SK-N-SH treated with all-trans-retinoic acid at 6 μM for 48 hours (cell line): ENCODE results near the gene PLAGL2.

ENCODE experiments used
- ATAC-seq: fragments of 200-7000 bp; cut with Tn5 transposase; 3 replicates; pipeline ENCODE4 v1.9.1; 2020; ENCODE audit warnings: mild to moderate bottlenecking, moderate library complexity
- ARNTL ChIP-seq: fragments of 450-650 bp; formaldehyde crosslinking; IDR thresholded peaks from 2 replicates; pipeline ENCODE4 v1.5.0; 2020; ENCODE audit warnings: low read depth, mild to moderate bottlenecking, moderate library complexity, borderline replicate concordance
- BACH2 ChIP-seq: fragments of 250-450 bp; sonication (Bioruptor Pico); IDR thresholded peaks from 2 replicates; pipeline ENCODE4 v1.9.0; 2021; ENCODE audit warnings: mild to moderate bottlenecking, borderline replicate concordance
- CREB5 ChIP-seq: fragments of 250-450 bp; sonication (Bioruptor Pico); IDR thresholded peaks from 2 replicates; pipeline ENCODE4 v1.5.1; 2020; ENCODE audit warnings: low read depth, mild to moderate bottlenecking, moderate library complexity
- CSDC2 ChIP-seq: fragments of 250-450 bp; sonication (Bioruptor Pico); IDR thresholded peaks from 2 replicates; pipeline ENCODE4 v1.5.0; 2020; ENCODE audit warnings: mild to moderate bottlenecking, moderate library complexity
- ESRRG ChIP-seq: fragments of 250-450 bp; sonication (Bioruptor Pico); IDR thresholded peaks from 2 replicates; pipeline ENCODE4 v1.6.1; 2021; ENCODE audit warnings: mild to moderate bottlenecking
- GLIS3 ChIP-seq: fragments of 250-450 bp; sonication (Bioruptor Pico); IDR thresholded peaks from 2 replicates; pipeline ENCODE4 v1.5.0; 2020; ENCODE audit warnings: mild to moderate bottlenecking, moderate library complexity
- OSR1 ChIP-seq: fragments of 250-450 bp; sonication (Bioruptor Pico); IDR thresholded peaks from 2 replicates; pipeline ENCODE4 v1.8.0; 2022; ENCODE audit warnings: moderate library complexity, mild to moderate bottlenecking, inconsistent platforms
- PATZ1 ChIP-seq: fragments of 250-450 bp; sonication (Bioruptor Pico); IDR thresholded peaks from 2 replicates; pipeline ENCODE4 v1.8.0; 2020; ENCODE audit warnings: mild to moderate bottlenecking, moderate library complexity, borderline replicate concordance
- POU6F1 ChIP-seq: fragments of 250-450 bp; sonication (Bioruptor Pico); IDR thresholded peaks from 2 replicates; pipeline ENCODE4 v1.8.0; 2021; ENCODE audit warnings: low read depth, mild to moderate bottlenecking, moderate library complexity, borderline replicate concordance
- PPARA ChIP-seq: fragments of 250-450 bp; sonication (Bioruptor Pico); IDR thresholded peaks from 2 replicates; pipeline ENCODE4 v1.5.0; 2020; ENCODE audit warnings: mild to moderate bottlenecking, borderline replicate concordance
- RARB ChIP-seq: fragments of 250-450 bp; sonication (Bioruptor Pico); IDR thresholded peaks from 2 replicates; pipeline ENCODE4 v1.8.0; 2021; ENCODE audit warnings: mild to moderate bottlenecking, moderate library complexity
- SNAI2 ChIP-seq: fragments of 250-450 bp; sonication (Bioruptor Pico); IDR thresholded peaks from 2 replicates; pipeline ENCODE4 v1.5.0; 2020; ENCODE audit warnings: mild to moderate bottlenecking, moderate library complexity
- TCF4 ChIP-seq: fragments of 250-450 bp; sonication (Bioruptor Pico); IDR thresholded peaks from 2 replicates; pipeline ENCODE4 v1.8.0; 2021; ENCODE audit warnings: mild to moderate bottlenecking, moderate library complexity, borderline replicate concordance
- TOX ChIP-seq: fragments of 250-450 bp; sonication (Bioruptor Pico); IDR thresholded peaks from 2 replicates; pipeline ENCODE4 v1.8.0; 2021; ENCODE audit warnings: mild to moderate bottlenecking, moderate library complexity, borderline replicate concordance
- TSHZ2 ChIP-seq: fragments of 250-450 bp; sonication (Bioruptor Pico); IDR thresholded peaks from 2 replicates; pipeline ENCODE4 v1.5.0; 2020; ENCODE audit warnings: mild to moderate bottlenecking, moderate library complexity
- ZC3H10 ChIP-seq: fragments of 250-450 bp; sonication (Bioruptor Pico); IDR thresholded peaks from 2 replicates; pipeline ENCODE4 v1.5.1; 2021; ENCODE audit warnings: mild to moderate bottlenecking, moderate library complexity
- ZFP3 ChIP-seq: fragments of 250-450 bp; sonication (Bioruptor Pico); IDR thresholded peaks from 2 replicates; pipeline ENCODE4 v1.5.0; 2020; ENCODE audit warnings: mild to moderate bottlenecking, moderate library complexity
- ZFP30 ChIP-seq: fragments of 450-650 bp; formaldehyde crosslinking; IDR thresholded peaks from 2 replicates; pipeline ENCODE4 v1.5.0; 2022; ENCODE audit warnings: mild to moderate bottlenecking, moderate library complexity
- ZNF565 ChIP-seq: fragments of 450-650 bp; formaldehyde crosslinking; conservative IDR thresholded peaks from 2 replicates; pipeline ENCODE4 v1.5.0; 2020; ENCODE audit warnings: low read depth, mild to moderate bottlenecking, moderate library complexity

The PLAGL2 gene

GRCh38 chr20:32158351-32158750 lies 49.2 kb downstream of the PLAGL2 start:
- TF ChIP-seq ZFP30 (CRISPR knock-in tag) (no peak), TSHZ2 (no peak), GLIS3 (CRISPR knock-in tag) (no peak), ESRRG (CRISPR knock-in tag) (no peak), ZC3H10 (CRISPR knock-in tag) (no peak), POU6F1 (CRISPR knock-in tag) (no peak), BACH2 (no peak), OSR1 (CRISPR knock-in tag) (no peak), ZNF565 (no peak)
- no peak for ATAC-seq

- no peak for ATAC-seq
- TF ChIP-seq BACH2 (no peak), PATZ1 (CRISPR knock-in tag) (no peak), ESRRG (CRISPR knock-in tag) (no peak), CSDC2 (CRISPR knock-in tag) (no peak), ZFP3 (CRISPR knock-in tag) (no peak)
Measured at GRCh38 chr20:32157611-32158010, 49.9 kb downstream of the PLAGL2 start.

GRCh38 chr20:32155017-32155981 lies 52.2 kb downstream of the PLAGL2 start:
- ATAC-seq, result peak; percentile 79
- TF ChIP-seq OSR1 (CRISPR knock-in tag) (no peak), TCF4 (CRISPR knock-in tag) (no peak)

GRCh38 chr20:32153771-32154170 lies 53.8 kb downstream of the PLAGL2 start:
- no peak for TF ChIP-seq SNAI2 (CRISPR knock-in tag)
- TF ChIP-seq ZFP3 (CRISPR knock-in tag), result no peak
- TF ChIP-seq ARNTL (CRISPR knock-in tag), result no peak
- no peak for TF ChIP-seq GLIS3 (CRISPR knock-in tag)
- no peak for TF ChIP-seq TCF4 (CRISPR knock-in tag)
- no peak for TF ChIP-seq ZNF565
- no peak for TF ChIP-seq CREB5 (CRISPR knock-in tag)
- TF ChIP-seq PPARA (CRISPR knock-in tag), result no peak
- TF ChIP-seq RARB (CRISPR knock-in tag), result no peak
- TF ChIP-seq CSDC2 (CRISPR knock-in tag), result no peak
- no peak for TF ChIP-seq TOX (CRISPR knock-in tag)
- no peak for TF ChIP-seq ESRRG (CRISPR knock-in tag)
- TF ChIP-seq ZC3H10 (CRISPR knock-in tag), result no peak
- no peak for ATAC-seq
